GM19025 (cell line): ENCODE data around the gene TTBK2.

ENCODE experiments used
- ATAC-seq: cut with Tn5 transposase; IDR thresholded peaks from one replicate; pipeline ENCODE4 v1.9.1; 2021; ENCODE audit warnings: mild to moderate bottlenecking, low read depth, moderate library complexity; ENCODE audit not compliant: unreplicated experiment

Gene TTBK2

DNA sequence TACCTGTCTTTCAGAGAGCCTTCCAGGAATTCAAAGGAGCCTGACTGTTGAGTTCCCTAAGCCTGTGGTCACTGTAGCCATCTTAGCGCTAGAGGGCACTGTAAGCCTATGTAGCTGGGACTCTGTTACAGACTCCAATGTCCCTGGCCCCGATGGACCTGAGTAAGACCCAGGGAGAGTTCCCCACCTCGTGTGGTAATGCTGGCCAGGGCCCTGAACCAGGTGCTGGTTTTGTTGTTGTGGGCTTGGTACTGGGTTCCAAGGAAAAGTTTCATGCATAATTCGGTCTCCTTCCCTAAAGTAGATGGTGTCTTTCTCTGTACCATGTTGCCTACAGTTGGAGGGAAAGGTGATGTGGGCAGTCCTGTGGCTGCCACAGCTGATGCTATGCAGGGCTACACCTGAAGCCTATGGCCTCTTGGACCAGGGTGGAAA, 216.1 kb downstream of the TTBK2 start:
- no peak for ATAC-seq

DNA sequence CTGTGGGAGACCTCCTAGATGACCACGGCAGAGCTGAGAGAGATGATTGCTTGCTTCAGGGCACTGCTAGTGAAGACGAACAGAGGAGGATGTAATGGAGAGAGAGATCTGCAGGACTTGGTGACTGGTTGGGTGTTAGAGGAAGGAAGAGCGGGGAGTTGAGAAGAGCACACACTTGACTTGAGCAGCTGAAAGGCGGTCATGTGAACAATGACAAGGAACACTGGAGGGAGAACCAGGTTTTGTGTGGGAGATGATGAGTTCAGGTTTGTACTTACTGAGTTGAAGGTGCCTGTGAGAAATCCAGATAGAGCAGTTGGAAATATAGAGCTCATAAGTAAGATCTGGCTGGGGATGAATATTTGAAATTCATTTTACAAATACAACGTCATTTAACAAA, 224.0 kb downstream of the TTBK2 start:
- ATAC-seq = no peak

DNA sequence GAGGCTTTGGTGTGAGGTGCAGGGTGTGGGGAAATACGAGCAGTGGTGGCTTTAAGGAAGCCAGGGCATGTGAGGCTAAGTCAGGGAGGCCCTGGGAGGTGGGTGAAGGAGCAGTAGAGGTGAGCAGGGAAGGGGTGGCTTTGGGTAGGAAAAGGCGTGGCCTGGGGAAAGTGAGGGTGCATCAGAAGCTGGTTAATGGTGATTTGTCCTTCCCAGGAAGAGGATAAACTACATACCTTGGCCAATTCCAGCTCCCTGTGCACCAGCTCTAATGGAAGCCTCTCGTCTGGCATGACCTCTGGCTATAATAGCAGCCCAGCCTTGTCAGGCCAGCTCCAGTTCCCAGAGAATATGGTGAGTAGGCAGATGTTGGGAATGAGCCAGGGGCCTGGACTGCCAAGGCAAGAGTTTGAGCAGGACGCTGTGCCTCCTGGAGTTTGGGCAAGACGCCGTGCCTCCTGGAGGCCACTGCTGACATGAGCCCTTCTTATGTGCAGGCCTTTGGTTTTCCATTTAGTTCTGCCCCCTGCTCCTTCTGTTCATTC, 225.0 kb downstream of the TTBK2 start:
- no peak for ATAC-seq

DNA sequence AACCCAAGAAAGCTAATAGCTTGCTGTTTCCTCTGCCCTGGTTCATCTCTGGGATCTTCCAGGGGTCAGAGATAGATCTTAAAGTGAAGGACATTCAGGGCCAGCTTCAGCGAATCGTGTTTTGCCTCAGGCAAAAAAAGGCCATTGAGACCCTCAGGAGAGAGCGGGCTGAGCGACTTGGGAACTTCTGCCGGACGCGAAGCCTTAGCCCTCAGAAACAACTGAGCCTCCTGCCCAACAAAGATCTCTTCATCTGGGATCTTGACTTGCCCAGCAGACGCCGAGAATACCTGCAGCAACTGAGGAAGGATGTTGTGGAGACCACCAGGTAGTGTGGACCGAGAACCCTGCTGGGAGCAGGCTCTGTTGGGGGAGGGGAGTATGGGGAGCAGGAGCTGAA, 226.2 kb downstream of the TTBK2 start:
- ATAC-seq = no peak

DNA sequence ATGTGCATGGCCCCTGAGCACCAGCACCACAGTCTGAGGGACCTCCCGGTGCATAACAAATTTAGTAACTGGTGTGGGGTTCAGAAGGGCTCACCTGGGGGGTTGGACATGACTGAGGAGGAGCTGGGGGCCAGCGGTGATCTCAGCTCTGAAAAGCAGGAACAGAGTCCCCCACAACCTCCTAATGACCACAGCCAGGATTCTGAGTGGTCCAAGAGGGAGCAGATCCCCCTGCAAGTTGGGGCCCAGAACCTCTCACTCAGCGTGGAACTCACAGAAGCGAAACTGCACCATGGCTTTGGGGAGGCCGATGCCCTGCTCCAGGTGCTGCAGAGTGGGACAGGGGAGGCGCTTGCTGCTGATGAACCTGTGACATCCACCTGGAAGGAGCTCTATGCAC, 226.6 kb downstream of the TTBK2 start:
- no peak for ATAC-seq

DNA sequence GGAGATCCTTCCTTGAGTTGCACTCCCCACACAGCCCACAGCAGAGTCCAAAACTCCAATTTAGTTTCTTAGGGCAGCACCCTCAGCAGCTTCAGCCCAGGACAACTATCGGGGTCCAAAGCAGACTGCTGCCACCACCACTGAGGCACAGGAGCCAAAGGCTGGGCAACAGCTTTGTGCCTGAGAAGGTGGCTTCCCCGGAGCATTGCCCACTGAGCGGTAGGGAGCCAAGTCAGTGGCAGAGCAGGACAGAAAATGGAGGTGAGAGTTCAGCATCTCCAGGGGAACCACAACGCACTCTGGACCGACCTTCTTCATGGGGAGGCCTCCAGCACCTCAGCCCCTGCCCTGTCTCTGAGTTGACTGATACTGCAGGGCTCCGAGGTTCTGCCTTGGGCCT, 227.1 kb downstream of the TTBK2 start:
- ATAC-seq = no peak

DNA sequence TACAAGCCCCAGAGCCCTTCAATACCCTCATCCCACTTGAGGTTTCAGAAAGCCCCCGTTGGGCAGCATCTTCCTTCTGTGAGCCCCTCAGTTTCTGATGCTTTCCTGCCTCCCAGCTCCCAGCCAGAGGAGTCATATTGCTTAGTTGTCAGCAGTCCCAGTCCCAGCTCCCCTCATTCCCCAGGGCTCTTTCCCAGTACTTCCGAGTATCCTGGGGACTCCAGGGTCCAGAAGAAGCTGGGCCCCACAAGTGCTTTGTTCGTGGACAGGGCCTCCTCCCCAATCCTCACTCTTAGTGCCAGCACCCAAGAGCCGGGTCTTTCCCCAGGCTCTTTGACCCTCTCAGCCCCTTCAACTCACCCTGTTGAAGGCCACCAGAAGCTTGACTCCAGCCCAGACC, 227.6 kb downstream of the TTBK2 start:
- no peak for ATAC-seq

DNA sequence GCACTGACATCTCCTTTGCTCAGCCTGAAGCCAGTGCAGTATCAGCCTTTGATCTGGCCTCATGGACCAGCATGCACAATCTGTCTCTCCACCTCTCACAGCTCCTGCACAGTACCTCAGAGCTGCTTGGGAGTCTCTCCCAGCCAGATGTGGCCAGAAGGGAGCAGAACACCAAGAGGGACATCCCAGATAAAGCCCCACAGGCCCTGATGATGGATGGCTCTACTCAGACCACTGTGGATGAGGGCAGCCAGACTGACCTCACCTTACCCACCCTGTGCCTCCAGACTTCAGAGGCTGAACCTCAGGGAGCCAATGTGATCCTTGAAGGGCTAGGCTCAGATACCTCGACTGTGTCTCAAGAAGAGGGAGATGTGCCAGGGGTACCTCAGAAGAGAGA, 228.0 kb downstream of the TTBK2 start:
- no peak for ATAC-seq

DNA sequence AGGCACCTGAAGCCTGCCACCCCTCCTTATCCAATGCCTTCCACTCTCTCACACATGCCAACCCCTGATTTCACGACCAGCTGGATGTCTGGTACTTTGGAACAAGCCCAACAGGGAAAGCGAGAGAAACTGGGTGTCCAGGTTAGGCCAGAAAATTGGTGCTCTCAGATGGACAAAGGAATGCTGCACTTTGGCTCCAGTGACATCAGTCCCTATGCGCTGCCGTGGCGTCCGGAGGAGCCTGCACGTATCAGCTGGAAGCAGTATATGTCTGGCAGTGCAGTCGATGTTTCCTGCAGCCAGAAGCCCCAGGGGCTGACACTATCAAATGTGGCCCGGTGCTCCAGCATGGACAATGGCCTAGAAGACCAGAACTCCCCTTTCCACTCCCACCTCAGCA, 228.8 kb downstream of the TTBK2 start:
- no peak for ATAC-seq

DNA sequence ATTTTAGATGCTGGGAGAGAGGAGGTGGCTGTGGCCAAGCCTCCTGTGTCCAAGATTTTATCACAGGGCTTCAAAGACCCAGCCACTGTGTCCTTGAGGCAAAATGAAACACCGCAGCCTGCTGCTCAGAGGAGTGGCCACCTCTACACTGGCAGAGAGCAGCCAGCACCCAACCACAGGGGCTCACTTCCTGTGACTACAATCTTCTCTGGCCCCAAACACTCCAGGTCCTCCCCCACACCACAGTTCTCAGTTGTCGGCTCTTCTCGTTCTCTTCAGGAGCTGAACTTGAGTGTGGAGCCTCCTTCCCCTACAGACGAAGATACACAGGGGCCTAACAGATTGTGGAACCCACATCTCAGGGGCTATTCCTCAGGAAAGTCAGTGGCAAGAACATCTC, 229.3 kb downstream of the TTBK2 start:
- ATAC-seq = no peak
